Measurements from ENCODE around the gene EXD3. TPM values are rescaled to one million over a fixed set of nuclear protein-coding genes. Genes with fewer than 3 reads are reported as not detected.

Gene EXD3
- total and polyA plus RNA-seq, 9 of the 15 experiments (the other 6 are each of a cell fraction or from before 2014, with no cell fraction given), result 0.29 to 12.5 (median 3.9) TPM

DNA sequence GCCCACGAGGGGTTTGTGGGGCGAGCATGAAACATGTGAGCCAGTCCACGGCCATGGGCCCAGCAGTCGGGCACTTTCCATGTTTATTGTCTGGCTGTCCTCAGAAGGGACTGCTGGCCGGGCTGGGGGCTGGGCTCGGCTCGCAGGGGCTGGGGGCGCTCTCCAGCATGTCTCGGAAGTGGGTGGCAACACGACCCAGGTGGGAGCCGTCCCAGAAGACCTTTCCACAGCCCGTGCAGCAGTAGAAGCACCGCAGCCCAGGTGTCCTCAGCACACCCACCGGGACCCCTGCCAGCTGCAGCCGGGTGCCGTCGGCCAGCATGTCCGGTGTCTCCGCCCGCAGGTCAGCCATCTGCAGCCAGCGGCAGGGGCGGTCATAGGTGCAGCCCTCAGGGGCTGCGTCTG lies 116.1 kb downstream of the EXD3 start:
- DNase-seq (ENCODE audit: extremely low read depth in 1 of 4, low spot score in 3 of 4), result no peak
- intact Hi-C loops (cut with micrococcal nuclease) (loop anchor here (10.0 kb wide), 1 partner anchor 118 kb away; the partner anchor contains the start of genes EXD3 and NOXA1), in situ Hi-C loops (cut with MboI) (no loop called here)
- H3K27me3 ChIP-seq (ENCODE audit: control insufficient read depth in 2 of 2, insufficient read depth in 2 of 2, low read length in 2 of 2), result no peaks in the 10 kb centered on the region
- no peak overlapping the region for H2AFZ ChIP-seq (ENCODE audit: low read depth, low read length)
- no peak for FAIRE-seq
- ATAC-seq, result no peak
- peaks cover 8% of the 10 kb centered on the region; the same call in 1 of the 2 replicates for H4K20me1 ChIP-seq (replicated peaks; ENCODE audit: control insufficient read depth, insufficient read depth, low read length)
- H3K27ac ChIP-seq (ENCODE audit: extremely low read depth, low read depth, low read length), result no peak overlapping the region
- no peaks in the 10 kb centered on the region for H3K9me3 ChIP-seq (replicated peaks; ENCODE audit: control insufficient read depth, insufficient read depth, low read depth, low read length)
- no peaks in the 10 kb centered on the region; the same call in 2 of the 3 replicates for H3K79me2 ChIP-seq (ENCODE audit: control insufficient read depth, insufficient read depth, low read length)
- BruUV-seq (replicated peaks), result no TSS peak
- no peak overlapping the region for H3K4me2 ChIP-seq (ENCODE audit: insufficient read depth, low read length)
- 65% methylated on average over 10 of the region's 23 CpGs for WGBS (ENCODE audit: insufficient coverage, low coverage, missing lambda C conversion rate)
- POLR2A ChIA-PET, result interaction anchor here (0.6 to 0.8 kb wide), 2 partner anchors 61 to 64 kb away, joined by 3 to 5 read pairs; no protein-coding TSS in a partner anchor
- no peak overlapping the region for H3K9ac ChIP-seq (ENCODE audit: insufficient read depth in 1 of 2, low read depth in 2 of 2, low read length in 2 of 2)
- no peaks in the 10 kb centered on the region for H3K36me3 ChIP-seq (ENCODE audit: control insufficient read depth, insufficient read depth, low read length)
- H3K9me1 ChIP-seq (ENCODE audit: control insufficient read depth, insufficient read depth, low read length), result peaks cover 7% of the 10 kb centered on the region
- TF ChIP-seq NCOA1 (IDR thresholded peaks at IDR 0.05; ENCODE audit: low read depth) (no peak), GATAD2A (IDR thresholded peaks at IDR 0.05) (no peak), CBFB (CRISPR knock-in tag; IDR thresholded peaks at IDR 0.05) (no peak), ILF3 (IDR thresholded peaks at IDR 0.05; ENCODE audit: borderline replicate concordance) (no peak), GATAD2B (IDR thresholded peaks at IDR 0.05; ENCODE audit: borderline replicate concordance) (no peak), NFE2L1 (tag; IDR thresholded peaks at IDR 0.05; ENCODE audit: borderline replicate concordance, low read depth) (no peak), HMGN3 (IDR thresholded peaks at IDR 0.05; ENCODE audit: borderline replicate concordance, extremely low read depth, insufficient read length, low read depth, low read length) (peak; percentile 18), ZZZ3 (IDR thresholded peaks at IDR 0.05) (no peak)
- H3K4me1 ChIP-seq (replicated peaks in 1 of 2; ENCODE audit: control insufficient read depth in 2 of 2, insufficient read depth in 2 of 2, low read length in 2 of 2), result peaks cover 25 to 91% of the 10 kb centered on the region in 2 experiments
- H3K4me3 ChIP-seq, result no peak overlapping the region
- CTCF ChIA-PET (ENCODE audit: low intra/inter-chr PET ratio), result no interaction called here
